Activated CD4-positive, alpha-beta T cell treated with anti-CD3 and anti-CD28 coated beads, Interleukin-10, Interleukin-2, amounts not matched to agents 100 ng/mL and 50 ng/mL, durations not matched to agents 16 hours and 8 hours (primary cell): ENCODE data around the gene MTCL1.

Source experiments
- DNase-seq: peaks from one replicate; pipeline ENCODE4 v3.0.0-alpha.2; 2020

Gene MTCL1

GRCh38 chr18:8794934-8795280 lies 89.6 kb downstream of the MTCL1 start:
- DNase-seq = no peak

GRCh38 chr18:8795586-8796325 lies 90.4 kb downstream of the MTCL1 start:
- DNase-seq = no peak

GRCh38 chr18:8797206-8797605 lies 91.8 kb downstream of the MTCL1 start:
- no peak for DNase-seq

- no peak for DNase-seq
Measured at GRCh38 chr18:8799001-8799400, 93.6 kb downstream of the MTCL1 start.

- no peak for DNase-seq
Measured at GRCh38 chr18:8799596-8800441, 94.5 kb downstream of the MTCL1 start.

- DNase-seq = no peak
Measured at GRCh38 chr18:8800445-8800844, 95.1 kb downstream of the MTCL1 start.

- DNase-seq = no peak
Measured at GRCh38 chr18:8800876-8801262, 95.5 kb downstream of the MTCL1 start.

GRCh38 chr18:8801263-8801901 lies 96.0 kb downstream of the MTCL1 start:
- no peak for DNase-seq

- no peak for DNase-seq
Measured at GRCh38 chr18:8802017-8802672, 96.8 kb downstream of the MTCL1 start.

GRCh38 chr18:8803063-8803795 lies 97.9 kb downstream of the MTCL1 start:
- DNase-seq = no peak

- no peak for DNase-seq
Measured at GRCh38 chr18:8803957-8804356, 98.6 kb downstream of the MTCL1 start.

GRCh38 chr18:8805552-8805951 lies 100.2 kb downstream of the MTCL1 start:
- DNase-seq = no peak

GRCh38 chr18:8806100-8806797 lies 100.9 kb downstream of the MTCL1 start:
- DNase-seq = no peak

- no peak for DNase-seq
Measured at GRCh38 chr18:8806798-8807487, 101.6 kb downstream of the MTCL1 start.

- DNase-seq = no peak
Measured at GRCh38 chr18:8807488-8807805, 102.1 kb downstream of the MTCL1 start.

GRCh38 chr18:8808001-8808400 lies 102.6 kb downstream of the MTCL1 start:
- no peak for DNase-seq

GRCh38 chr18:8809514-8809913 lies 104.2 kb downstream of the MTCL1 start:
- no peak for DNase-seq

- DNase-seq = no peak
Measured at GRCh38 chr18:8810157-8810556, 104.8 kb downstream of the MTCL1 start.

- DNase-seq = no peak
Measured at GRCh38 chr18:8811115-8811514, 105.8 kb downstream of the MTCL1 start.

- no peak for DNase-seq
Measured at GRCh38 chr18:8812631-8813030, 107.3 kb downstream of the MTCL1 start.

- no peak for DNase-seq
Measured at GRCh38 chr18:8813611-8814010, 108.3 kb downstream of the MTCL1 start.

GRCh38 chr18:8814206-8814605 lies 108.8 kb downstream of the MTCL1 start:
- DNase-seq = no peak
